GM18517 (cell line): ENCODE results near the gene TMEM63A.

ENCODE experiments used
- ATAC-seq: cut with Tn5 transposase; IDR thresholded peaks from one replicate; pipeline ENCODE4 v1.9.1; 2021; ENCODE audit warnings: mild to moderate bottlenecking, moderate library complexity; ENCODE audit not compliant: unreplicated experiment

TMEM63A gene

GRCh38 chr1:225887030-225887314 lies 4.8 kb upstream of the TMEM63A start:
- no peak for ATAC-seq

- no peak for ATAC-seq
Measured at GRCh38 chr1:225886159-225887029, 4.2 kb upstream of the TMEM63A start.

GRCh38 chr1:225885336-225885735 lies 3.2 kb upstream of the TMEM63A start:
- ATAC-seq, result no peak

GRCh38 chr1:225883616-225884265 lies 1.6 kb upstream of the TMEM63A start:
- ATAC-seq, result no peak

GRCh38 chr1:225882694-225883615 lies 775 bp upstream of the TMEM63A start:
- peak; percentile 41 for ATAC-seq

- ATAC-seq, result no peak
Measured at GRCh38 chr1:225881081-225881958, 860 bp downstream of the TMEM63A start.

GRCh38 chr1:225880636-225881035 lies 1.5 kb downstream of the TMEM63A start:
- no peak for ATAC-seq

GRCh38 chr1:225880222-225880588 lies 2.0 kb downstream of the TMEM63A start:
- ATAC-seq, result no peak

- ATAC-seq, result no peak
Measured at GRCh38 chr1:225879521-225880221, 2.5 kb downstream of the TMEM63A start.

GRCh38 chr1:225878282-225878681 lies 3.9 kb downstream of the TMEM63A start:
- no peak for ATAC-seq

- no peak for ATAC-seq
Measured at GRCh38 chr1:225877580-225877979, 4.6 kb downstream of the TMEM63A start.

- ATAC-seq, result no peak
Measured at GRCh38 chr1:225876900-225877510, 5.2 kb downstream of the TMEM63A start.

GRCh38 chr1:225875044-225875815 lies 7.0 kb downstream of the TMEM63A start:
- no peak for ATAC-seq

- ATAC-seq, result no peak
Measured at GRCh38 chr1:225874431-225874830, 7.7 kb downstream of the TMEM63A start.

- ATAC-seq, result no peak
Measured at GRCh38 chr1:225873281-225873850, 8.8 kb downstream of the TMEM63A start.

GRCh38 chr1:225872075-225872430 lies 10.1 kb downstream of the TMEM63A start:
- no peak for ATAC-seq

- no peak for ATAC-seq
Measured at GRCh38 chr1:225871359-225872074, 10.7 kb downstream of the TMEM63A start.

- ATAC-seq, result no peak
Measured at GRCh38 chr1:225870911-225871310, 11.3 kb downstream of the TMEM63A start.
